Measurements from ENCODE around the gene APOC3.
"Not testable (repeated sequence)": the region's sequence is repeated elsewhere in the genome, so short reads cannot be mapped to it uniquely, and the experiment has no call there.

APOC3 gene

DNA sequence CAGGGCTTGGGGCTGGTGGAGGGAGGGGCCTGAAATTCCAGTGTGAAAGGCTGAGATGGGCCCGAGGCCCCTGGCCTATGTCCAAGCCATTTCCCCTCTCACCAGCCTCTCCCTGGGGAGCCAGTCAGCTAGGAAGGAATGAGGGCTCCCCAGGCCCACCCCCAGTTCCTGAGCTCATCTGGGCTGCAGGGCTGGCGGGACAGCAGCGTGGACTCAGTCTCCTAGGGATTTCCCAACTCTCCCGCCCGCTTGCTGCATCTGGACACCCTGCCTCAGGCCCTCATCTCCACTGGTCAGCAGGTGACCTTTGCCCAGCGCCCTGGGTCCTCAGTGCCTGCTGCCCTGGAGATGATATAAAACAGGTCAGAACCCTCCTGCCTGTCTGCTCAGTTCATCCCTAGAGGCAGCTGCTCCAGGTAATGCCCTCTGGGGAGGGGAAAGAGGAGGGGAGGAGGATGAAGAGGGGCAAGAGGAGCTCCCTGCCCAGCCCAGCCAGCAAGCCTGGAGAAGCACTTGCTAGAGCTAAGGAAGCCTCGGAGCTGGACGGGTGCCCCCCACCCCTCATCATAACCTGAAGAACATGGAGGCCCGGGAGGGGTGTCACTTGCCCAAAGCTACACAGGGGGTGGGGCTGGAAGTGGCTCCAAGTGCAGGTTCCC is at the start of gene APOC3:
TSS of gene APOC3 (plus strand) at position 383 of the 659 bp plus-strand sequence. CDS start 676 bp downstream, outside the sequence.
- no peak for DNase-seq

DNA sequence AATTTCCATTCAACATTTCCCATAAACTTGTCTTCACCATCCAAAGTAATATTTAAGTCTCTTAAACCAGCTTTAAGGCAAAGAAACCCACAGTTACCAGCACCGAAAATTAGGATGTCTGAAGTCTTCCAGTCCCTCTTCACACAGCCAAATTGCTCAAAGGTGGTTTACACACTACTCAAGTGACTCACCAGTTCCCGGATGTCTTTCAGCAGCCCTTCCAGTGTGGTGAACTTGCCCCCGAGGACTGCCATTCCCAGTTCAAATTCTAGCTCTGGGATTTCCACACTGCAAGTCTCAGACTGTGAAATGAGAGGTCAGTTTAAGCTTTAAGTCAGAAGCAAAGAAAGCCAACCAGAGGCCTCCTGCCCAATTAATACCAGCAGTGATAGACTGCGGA is 47.0 kb upstream of the APOC3 start:
- DNase-seq: peak; percentile 22

DNA sequence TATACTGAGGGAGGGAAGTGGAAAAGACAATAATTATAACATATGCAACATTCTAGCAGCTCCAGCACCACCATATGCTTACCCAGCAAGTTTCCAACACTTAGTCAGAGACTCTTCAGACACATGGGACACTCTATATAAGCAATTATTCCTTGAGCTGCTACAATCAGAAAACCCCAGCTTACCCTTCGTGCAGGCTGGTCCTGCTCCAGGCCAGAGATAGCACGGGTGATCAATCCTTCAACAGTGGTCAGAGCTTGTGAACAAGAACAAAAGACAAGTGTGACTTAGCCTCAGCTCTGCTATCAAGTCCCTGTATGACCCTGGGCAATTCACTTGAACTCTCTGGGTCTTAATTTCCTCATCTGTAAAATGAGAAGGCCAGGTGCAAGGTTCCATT is 43.4 kb upstream of the APOC3 start:
- DNase-seq: no peak

DNA sequence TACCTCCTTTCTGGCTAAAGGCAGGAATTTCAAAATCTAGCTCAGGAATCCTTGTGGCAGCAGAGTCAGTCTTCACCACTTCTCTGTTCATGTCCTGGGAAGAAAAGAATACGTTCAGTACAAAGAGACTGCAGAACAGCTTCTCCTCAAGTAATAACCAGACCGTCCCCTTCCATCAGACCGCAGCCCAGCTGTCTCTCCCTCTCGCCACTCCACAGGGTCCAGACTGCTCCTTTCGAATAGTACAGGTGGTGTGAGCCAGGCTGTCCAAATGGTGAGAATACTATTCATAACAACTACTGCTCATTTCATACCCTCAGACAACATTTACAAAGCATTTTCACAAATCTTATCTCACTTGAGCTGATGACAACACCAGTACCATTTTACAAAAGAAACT is 42.7 kb upstream of the APOC3 start:
- no peak for DNase-seq

DNA sequence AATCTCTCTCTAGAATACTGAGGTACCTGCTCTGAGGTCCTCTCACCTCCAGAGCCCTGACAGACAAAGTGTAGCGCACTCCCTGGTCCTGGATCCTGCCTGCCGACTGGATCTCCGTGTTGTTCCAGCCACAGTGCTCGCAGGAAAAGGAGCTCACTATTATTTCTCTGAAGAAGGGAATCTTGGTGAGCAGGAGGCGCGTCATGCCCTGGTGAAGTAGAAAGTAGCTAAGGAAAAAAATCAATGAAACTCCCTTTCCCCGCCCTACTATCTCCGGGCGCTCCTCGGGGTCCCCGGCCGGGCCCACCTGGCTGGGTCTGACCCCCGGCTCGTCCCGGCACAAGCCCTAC is 42.3 kb upstream of the APOC3 start:
- no peak for DNase-seq

DNA sequence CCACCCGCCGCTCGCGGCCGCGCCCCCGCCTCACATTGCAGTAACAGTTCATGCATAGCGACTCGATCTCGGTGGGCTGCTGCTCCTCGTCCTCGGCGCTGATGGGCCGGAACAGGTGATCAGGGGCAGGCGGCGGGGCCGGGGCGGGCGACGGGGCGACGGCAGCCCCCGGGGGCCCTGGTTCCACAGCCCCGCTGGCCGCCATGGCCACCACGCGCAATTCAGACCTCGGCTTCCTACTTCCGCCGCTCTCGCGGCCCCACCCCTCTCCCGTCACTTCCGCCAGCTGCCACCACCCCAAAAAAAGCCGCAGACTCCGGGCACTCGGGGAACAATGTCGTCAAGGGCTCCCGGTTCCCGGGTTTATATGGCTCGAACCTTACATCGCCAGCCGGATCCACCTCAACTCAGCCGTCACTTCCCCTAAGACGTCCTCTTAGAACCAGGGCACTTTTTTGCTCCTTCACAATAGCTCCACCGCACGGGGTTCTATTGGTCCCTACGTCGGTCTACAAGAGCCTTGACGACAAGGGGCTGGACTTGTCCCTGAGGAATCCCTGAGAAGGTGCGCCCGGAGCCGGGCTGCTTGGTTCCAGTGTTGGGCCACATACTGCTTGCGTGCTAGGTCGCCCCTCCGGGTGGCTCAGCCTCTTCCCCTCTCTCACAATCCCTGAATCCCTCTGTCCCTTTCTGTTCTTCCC is 41.8 kb upstream of the APOC3 start, which contains the start of gene ZPR1:
TSS of gene ZPR1 (minus strand) at position 238 of the 701 bp plus-strand sequence. CDS start at position 205, 33 bp downstream.
- DNase-seq: peak; percentile 92

DNA sequence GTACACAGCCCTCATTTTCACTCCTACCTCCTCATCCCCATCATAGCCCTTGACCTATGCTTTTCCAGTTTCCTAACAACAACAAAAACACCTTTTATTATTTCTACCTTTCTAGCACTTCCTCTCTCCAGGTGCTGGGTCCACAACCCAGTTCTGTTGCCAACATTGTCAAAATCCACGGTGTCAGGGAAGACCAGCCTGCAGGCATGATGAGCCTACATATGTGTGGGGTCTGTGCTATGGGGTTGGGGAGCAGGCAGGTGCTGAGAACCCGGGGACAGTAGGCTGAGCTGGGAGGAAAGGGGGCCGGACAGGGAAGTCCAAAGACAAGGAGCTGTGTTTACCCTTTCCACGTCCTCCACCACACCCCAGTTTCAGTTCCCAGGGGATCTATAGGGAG is 41.2 kb upstream of the APOC3 start:
- no peak for DNase-seq

DNA sequence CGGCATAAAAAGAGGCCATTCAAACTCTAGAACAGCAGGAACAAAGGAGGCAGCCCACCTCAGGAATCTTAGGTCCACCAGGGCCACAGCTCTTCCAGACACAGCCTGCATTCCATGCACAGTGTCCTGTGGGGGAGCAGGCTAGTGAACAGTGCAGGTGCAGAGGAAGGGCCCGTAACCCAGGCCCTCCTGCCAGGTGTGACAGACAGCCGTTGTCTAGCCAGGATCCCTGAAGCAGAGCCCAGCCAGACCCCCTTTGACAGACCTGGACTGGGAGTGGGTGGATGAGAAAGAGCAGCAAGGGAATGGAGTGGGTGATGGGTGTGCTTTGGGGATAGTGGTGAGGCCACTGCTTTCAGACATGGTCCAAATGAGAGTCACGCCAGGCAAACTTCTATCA is 40.7 kb upstream of the APOC3 start:
- DNase-seq: no peak

DNA sequence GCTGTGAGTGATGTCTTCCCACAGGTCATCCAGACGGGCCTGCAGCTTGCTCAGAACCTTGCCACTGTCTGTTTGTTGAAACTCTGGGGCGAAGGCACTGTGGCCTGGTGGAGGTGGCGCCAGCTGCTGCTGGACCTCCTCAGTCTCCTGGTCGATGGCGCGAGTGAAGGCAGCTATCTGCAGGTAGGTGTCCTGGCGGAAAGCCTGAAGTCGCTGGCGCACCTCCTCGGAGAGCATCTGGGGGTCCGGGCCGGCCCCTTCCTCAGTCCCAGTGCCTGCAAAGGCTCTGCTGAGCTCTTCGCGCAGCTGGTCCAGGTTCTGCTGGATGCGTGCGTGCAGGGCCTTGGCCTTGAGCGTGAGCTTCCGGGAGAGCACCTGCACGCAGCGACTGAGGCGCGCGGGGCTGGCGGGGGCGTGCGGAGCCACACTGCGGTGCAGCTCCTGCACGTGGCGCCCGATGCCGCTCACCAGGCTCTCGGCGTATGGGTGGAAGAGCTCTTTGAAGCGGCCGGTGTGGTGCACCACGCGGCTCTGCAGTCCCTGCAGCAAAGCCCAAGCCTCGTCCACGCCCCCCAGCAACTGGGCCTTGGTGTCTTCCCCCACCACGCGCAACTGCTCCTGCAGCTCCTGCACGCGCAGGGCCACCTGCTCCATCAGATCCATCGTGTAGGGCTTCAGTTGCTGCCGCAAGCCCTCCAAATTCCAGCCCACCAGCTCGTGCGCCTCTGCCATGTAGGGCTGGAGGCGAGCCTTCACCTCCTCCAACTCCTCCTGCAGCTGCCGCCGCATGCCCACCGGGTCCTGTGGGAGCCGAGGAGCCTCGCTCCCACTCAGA is 39.3 kb upstream of the APOC3 start:
- no peak for DNase-seq

DNA sequence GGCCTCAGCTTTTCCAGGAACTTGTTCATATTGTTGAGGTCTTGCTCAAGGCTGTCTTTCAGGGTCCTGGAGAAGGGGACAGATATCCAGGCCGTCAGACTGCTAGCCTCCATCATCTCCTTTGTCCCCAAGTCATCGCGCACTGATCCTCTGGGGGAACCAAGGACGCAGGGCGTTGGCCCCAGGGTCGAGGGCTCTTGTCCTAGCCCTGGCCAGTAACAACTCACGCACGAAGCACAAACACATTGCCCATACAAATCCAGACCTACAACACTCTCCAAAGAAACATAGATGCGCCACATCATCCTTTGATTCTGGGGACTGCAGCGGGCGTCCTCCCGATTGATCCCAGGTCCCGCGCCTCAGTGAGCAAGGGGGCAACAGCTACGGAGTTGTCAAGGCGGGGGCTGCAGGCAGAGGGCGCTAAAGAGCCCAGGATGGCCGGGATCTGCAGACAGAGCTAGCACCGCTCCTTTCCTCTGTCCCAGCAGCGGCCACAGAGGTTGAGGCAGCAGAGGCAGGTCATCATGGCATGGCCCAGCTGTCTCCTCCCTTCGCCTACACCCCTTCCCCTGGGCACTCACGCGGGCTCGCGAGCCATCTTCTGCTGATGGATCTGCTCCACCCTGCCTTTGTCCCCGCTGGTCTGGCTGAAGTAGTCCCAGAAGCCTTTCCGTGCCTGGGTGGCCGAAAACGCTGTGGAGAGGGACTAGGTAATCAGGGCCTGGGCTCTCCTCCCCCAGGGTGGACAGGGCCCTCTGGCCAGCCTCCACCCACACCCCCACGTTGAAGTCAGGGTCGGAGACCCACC is 38.5 kb upstream of the APOC3 start:
- DNase-seq: peak; percentile 84

DNA sequence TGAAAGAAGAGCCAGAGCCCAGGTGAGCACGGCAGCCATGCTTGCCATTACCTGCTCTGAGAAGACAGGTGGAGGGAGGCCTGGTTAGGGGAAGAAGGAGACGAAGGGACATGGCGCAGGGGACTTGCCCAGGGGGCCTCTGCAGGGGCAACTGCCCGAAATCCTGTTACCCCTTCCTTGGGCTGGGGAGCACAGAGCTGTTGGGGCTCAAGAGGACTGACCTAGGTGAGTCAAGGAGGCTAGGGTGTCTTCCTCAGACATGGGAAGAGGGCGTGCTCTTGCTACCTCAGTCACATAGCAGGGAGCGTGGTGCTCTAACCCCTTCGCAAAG is 37.9 kb upstream of the APOC3 start, which contains the start of gene APOA5:
TSS of gene APOA5 (minus strand) at position 67 of the 331 bp plus-strand sequence. CDS start at position 48, 19 bp downstream.
- no peak for DNase-seq

DNA sequence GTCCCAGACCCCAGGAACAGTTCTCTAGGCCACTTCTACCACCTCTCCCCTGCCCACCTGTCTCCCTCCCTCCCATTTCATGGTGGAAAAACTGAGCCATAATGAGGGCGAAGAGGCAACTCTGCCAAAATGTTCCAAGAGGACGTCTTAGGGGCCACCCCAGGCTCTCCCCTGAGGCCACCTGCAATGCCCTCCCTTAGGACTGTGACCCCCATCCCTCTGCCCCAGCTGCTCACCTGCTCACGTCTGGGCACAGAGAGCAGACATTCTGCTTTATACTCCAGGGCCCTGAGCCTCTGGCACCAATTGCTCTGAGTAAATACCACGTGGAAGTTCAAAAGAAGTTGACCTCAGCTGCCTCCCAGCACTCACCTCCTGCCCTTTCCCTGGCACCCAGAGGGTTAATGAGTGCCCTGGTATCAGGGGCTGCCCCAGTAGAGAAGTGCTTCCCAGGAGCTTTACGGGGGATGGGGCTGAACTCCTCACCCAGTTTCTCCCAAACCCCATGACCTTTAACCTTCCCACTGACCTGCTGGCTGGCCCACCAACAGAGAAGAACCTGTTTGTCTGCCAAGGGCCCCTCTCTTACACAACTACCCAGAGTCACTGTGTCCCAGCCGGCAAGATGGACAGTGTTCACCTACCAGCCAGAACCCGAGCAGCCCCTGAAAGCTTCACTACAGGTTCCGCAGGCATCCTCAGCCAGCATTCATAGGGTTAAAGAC is 37.4 kb upstream of the APOC3 start:
- DNase-seq: no peak

DNA sequence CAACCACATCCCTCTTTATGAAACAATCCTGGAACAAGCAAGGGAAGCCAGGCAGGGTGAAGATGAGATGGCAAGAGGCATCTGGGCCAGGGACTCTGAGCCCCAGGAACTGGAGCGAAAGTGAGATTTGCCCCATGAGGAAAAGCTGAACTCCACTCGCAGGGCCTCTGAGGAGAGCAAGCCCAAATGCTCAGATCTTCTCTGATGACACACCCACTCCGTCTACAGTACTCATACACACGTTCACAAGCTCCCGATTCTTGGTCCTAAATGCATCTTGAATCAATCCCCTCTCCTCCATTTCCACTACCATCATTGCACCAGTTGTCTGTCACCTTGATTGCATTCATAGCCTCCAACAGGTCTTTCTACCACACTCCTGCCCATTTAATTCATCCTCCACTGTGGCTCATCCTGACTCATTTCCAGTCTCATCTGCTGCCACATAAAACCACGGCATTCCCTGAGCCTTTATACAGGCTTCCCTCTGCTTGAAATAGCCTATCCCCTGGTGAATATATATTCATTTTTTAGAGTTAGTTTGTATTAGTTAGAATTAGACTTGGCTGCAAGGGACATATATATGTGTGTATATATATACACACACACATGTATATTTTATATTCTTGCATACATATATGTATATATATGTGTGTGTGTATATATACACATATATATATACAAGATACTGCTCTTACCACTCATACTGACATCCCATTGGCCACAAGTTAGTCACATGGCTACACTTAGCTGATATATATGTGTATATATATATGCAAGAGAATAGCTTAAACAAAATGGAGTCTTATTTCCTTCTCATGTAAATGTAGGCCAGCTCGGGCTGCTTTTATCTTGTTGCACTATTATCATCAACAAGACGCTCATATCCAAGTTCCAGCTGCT is 36.6 kb upstream of the APOC3 start:
- no peak for DNase-seq

DNA sequence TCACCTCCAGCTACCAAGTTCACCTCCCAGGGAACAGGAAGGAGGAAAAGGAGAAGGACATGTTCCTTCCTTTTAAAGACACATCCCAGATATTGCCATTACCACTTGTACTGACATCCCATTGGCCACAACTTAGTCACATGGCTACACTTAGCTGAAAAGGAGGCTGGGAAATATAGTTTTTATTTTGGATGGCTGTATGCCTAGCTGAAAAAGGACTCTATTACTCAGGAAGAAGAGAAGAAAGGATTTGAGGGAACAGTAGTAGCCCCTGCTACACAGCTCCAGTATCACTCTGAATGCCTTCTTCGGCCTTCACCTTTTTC is 36.0 kb upstream of the APOC3 start:
- no peak for DNase-seq

DNA sequence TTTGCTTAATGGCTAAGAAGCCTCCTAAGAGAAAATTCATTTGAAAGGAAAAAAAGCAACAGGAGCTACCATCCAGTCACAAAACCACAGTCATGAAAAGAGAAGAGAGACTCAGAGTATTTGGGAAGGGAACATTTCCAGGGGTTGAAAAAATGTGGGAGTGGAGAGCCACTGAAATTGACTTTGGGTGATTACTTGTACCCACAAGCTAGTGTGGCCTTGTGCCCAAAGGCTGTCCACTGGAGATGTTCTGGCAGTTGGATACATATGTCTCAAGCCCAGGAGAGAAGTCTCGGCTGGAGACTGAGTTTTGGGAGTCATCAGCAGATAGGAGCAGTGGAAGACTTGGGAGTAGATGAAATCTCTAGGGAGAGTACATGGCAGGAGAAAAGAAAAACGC is 34.9 kb upstream of the APOC3 start:
- no peak for DNase-seq

DNA sequence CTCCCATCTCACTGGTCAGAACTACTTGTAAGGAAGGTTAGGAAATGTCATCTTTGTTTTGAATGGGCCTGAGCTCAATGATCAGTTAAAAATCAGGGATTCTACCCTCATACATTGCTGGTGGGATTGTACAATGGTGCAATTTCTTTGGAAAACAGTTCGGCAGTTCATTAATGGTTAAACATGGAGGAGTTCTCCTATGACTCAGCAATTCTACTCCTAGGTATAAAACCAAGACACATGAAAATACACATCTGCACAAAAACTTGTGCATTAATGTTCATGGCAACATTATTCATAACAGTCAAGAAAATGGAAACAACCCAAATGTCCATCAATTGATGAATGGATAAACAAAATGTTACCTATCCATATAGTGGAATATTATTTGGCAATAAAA is 33.2 kb upstream of the APOC3 start:
- no peak for DNase-seq

DNA sequence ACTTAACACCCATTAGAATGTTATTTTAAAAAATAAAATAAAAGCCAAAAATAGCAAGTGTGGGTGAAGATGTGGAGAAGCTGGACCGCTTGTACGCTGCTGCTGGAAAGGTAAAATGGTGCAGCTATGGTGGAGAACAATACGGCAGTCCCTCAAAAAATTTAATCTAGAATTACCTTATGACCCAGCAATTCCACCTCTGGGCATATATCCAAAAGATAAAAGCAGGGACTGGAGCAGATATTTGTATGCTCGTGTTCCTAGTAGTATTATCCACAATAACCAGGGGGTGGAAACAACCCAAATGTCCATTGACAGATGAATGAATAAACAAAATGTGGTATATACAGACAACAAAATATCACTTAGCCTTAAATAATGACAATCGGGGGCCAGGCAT is 31.9 kb upstream of the APOC3 start:
- DNase-seq: no peak

DNA sequence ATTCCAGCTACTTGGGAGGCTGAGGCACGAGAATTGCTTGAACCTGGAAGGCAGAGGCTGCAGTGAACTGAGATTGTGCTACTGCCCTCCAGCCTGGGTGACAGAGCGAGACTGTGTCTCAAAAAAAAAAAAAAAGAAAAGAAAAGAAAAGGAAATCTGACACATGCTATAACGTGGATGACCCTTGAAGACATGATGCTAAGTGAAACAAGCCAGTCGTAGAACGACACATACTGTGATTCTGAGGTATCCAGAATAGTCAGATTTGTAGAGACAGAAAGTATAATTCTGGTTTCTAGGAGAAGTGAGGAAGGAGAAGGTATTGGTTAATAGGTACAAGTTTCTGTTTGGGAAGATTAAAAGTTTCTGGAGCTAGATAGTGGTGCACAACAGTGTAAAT is 31.3 kb upstream of the APOC3 start:
- DNase-seq: no peak

DNA sequence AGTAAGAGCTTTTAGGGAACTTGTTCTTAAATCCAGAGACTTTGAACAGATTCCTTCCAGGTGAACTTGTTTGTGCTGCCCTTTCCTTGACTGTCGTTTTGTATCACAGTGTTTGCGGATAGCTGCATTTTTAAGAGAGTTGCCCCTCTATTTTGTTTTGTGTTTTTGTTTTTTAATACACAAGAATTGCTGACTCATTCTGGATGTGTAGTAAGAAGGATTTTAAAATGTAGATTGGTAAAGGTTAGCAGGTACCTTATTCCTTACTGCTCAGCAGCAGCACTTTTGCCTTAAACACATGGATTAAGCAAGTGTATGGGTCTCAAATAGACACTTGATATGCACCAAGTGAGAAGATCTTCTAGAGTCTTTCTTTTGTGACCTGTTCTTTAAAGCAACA is 29.1 kb upstream of the APOC3 start:
- DNase-seq: no peak

DNA sequence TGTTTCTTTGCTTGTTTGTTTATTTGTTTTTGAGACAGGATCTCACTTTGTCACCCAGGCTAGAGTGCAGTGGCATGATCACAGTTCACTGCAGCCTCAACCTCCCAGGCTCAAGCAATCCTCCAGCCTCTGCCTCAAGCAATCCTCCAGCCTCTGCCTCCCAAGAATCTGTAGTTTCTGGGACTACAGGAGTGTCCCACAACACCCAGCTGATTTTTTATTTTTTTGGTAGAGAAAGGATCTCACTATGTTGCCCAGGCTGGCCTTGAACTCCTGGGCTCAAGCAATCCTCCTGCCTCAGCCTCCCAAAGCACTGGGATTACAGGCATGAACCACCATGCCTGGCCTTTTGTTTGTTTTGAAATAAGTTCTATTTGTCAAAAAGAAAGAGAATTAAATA is 28.0 kb upstream of the APOC3 start:
- DNase-seq: not testable (repeated sequence)

DNA sequence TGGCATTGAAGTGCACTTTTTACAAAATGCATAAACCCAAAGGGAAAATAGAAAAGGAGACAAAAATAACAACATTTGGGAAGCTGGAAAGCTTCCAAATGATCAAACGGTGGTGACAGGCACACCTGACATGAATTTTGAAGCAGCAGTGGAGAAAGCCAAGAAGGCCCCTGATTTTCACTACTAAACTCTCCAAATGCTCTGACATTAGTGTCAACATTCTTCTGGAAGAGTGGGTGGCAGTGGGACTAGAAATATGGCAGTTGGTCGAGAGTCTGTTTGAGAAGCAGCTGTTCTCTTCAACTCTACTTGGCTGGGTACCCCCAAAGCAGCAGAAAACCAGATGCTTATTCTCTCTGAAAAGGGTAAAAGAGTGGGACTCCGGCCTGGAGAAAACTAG is 25.7 kb upstream of the APOC3 start:
- no peak for DNase-seq

Measured in stimulated activated CD4-positive, alpha-beta T cell treated with anti-CD3 and anti-CD28 coated beads, Interleukin-15, amount 100 ng/mL, for 24 hours (primary cell).